ENCODE results near the gene GUCA2B.

GUCA2B gene
- total RNA-seq = 0 reads per million in 2 donors

GRCh38 chr1:42152907-42153600 lies at the start of gene GUCA2B:
Gene GUCA2B, plus strand, starts transcription at chr1:42153410. Its CDS starts 41 bp downstream, at chr1:42153451.
- DNase-seq = no peak

DNA sequence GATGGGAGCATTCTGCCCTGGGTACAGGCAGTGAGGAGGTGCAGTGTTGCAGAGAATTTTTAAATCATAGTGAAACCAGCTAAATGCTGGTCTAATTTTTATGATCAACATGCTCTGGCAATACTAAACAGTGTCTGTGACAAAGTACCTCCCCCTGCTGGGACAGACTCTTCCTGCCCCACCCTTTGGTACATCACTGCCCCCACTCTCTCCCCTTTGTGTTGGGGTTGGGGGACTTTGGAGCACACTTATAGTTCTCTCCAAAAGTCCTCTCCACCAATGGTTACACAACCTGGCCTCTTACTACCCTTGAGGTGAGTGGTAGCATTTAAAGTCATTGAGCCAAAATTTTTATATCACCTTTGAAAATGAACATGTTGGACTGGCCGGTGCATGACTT lies 48.2 kb upstream of the GUCA2B start:
- DNase-seq = no peak

GRCh38 chr1:42108309-42108708 lies 44.9 kb upstream of the GUCA2B start:
- DNase-seq = no peak

DNA sequence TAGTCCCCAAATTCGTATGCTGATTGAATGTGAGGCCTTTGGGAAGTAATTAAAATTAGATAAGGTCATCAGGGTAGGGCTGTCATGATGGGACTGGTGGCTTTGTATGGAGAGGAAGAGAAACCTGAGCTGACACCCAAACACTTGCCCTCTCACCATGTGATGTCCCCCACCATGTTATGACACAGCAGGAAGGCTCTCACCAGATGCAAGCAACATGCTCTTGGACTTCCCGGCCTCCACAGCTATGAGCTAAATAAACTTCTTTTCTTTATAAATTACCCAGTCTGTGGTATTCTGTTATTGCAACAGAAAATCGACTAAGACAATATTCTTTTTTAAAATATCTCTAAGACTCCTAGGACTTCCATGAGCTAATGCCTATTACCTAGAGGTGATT lies 43.6 kb upstream of the GUCA2B start:
- no peak for DNase-seq

DNA sequence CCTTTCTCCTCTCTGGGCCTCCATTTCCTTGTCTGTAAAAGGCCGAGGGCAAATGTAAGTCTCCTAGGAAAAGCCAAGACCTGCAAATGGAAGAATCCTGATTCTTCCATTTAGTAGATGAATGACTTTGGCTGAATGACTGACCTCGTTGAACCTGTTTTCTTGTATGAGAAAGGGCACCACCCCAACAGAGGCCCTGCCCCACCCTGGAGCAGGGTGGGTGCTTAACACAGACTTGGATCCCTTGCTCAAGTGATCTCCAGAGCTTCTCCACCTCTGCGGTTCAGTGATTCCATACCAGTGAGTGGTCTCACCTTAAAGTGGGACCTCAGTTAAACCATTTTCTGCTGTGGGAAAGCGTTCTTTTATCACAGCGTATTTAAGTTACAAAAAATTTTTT lies 39.0 kb upstream of the GUCA2B start:
- no peak for DNase-seq

GRCh38 chr1:42117214-42117613 lies 36.0 kb upstream of the GUCA2B start:
- no peak for DNase-seq

GRCh38 chr1:42118125-42118524 lies 35.1 kb upstream of the GUCA2B start:
- no peak for DNase-seq

GRCh38 chr1:42122408-42122807 lies 30.8 kb upstream of the GUCA2B start:
- DNase-seq = no peak

- no peak for DNase-seq
Measured at GRCh38 chr1:42125552-42125951, 27.7 kb upstream of the GUCA2B start.

DNA sequence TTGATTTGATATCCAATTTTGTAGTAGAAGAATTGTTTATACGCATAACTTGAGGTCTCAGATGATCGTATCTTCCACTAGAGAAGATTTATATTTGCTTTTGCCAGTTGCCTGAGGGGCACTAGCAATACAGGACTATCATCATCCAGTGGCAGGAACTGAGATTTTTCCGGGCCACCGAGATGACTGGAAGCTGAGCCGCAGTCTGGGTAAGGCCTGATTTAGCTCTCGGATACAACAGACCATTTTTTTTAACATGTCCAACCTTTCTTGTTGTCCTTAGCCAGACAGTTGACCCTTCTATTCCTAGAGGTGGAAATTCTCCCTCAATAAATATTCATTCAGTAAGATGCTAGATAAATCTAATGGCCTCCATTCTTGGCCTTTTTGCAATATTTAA lies 25.4 kb upstream of the GUCA2B start:
- DNase-seq = no peak

GRCh38 chr1:42128499-42128898 lies 24.7 kb upstream of the GUCA2B start:
- no peak for DNase-seq

DNA sequence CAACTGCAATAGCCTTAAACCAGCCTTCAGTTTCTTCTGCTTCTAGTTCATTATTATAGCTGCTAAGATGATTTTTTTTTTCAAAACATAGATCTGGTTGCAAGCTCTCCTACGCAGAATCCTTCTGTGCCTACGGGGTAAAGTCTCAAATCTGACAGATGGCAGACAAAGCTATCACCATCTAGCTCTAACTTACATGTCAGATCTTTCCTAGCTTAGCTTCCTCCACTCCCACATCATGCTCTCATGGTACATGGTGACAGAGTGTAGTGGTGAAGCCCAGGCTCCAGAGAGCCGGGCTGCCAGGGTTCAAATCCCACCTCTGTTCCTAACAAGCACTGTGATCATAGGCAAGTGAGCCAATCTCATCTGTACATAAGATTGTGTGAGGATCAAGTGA lies 24.2 kb upstream of the GUCA2B start:
- no peak for DNase-seq

DNA sequence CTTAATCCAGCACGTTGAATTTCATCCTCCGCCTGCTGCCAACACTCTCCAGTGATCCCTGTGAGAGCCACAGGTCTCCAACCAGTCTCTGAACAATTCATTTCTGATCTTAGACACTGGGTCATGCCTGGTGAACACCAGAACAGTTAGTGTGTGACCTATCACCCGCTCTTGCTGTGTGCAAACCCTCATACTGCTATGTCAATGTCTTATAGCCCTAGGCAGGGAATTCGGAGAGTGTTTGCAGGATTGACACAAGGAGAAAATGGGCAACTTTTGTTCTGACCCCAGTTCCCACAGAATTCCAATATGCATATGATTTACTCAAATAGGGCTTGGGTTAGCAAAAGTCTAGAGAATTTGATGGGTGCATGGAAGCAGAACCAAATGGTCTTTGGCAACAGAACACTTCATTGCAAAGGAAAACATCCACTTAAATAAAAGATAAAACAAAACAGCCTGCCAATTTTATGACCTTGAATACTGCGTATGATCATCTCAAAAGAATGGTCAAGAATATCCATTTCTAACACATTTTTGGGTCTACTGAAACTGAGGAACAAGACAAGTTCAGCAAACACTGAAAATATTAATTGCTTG lies 23.0 kb upstream of the GUCA2B start:
- DNase-seq = no peak

DNA sequence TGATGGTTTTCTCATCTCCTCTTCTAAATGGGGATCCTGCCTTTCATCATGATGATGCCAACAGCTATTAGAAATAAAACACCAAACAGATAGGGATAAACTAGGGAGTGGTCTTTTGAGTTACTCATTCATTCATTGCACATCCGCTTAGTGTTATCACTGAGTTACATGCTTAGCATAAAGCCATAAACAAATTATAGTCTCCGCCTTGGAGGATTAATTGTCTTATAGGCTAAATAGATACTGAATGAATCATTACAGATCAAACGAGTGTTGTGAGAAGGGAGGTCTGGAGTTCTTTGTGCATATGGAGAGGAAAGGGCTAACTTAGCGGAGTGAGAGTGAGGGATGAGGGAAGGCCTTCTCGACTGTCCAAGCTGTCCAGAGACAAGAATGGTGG lies 19.8 kb upstream of the GUCA2B start:
- no peak for DNase-seq

DNA sequence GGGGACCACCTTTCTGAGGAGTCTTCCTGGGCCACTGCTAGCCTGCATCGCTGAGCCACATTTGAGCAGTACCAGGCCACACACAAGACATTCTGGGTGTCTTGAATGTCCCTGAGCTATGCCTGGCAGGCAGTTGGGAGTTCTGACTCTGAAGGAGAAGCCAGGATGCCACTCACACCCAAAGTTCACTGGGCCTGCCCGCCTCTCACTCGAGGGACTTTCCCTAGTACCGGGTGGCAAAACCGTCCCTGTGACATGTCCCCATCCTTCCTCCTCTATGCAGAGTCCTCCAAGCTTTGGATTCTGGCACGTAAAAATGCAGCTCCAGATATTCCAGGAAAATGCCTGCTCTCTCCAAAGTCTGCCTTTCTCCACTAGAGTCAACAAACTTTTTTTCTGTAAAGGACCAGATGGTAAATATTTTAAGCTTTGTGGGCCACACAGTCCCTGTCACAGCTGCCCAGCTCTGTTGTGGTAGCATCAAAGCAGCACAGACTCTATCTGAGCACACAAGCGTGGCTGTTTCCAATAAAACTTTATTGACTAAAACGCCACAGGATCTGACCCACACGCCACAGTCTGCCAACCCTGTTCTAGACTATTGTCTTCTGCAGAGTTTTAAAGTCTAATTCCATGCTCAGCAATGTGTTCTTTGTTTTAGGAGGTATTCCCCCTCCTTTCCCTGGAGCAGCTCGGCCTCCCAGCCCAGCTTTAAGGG lies 19.2 kb upstream of the GUCA2B start:
- DNase-seq = no peak

GRCh38 chr1:42135426-42135825 lies 17.8 kb upstream of the GUCA2B start:
- DNase-seq = no peak

GRCh38 chr1:42136466-42136865 lies 16.7 kb upstream of the GUCA2B start:
- DNase-seq = no peak

DNA sequence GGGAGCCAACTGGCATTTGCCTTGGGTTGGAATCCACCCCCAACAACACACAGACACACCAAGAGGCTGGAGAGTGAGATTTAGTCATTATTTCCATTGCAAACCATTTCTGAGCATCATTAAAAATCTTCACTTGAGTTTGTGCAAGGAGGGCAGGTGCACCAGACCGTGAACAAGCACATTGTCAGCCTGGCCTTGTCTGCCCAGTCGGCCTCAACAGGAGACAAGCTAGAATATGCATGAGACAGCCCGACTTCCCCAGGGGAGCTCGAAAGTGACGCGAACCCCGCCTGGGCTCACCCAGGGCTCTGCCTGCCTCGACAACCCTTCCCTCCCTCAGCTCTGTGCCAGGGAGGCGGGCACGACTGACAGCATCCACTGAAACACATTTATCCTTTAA lies 15.4 kb upstream of the GUCA2B start:
- DNase-seq = no peak

GRCh38 chr1:42138586-42138985 lies 14.6 kb upstream of the GUCA2B start:
- no peak for DNase-seq

DNA sequence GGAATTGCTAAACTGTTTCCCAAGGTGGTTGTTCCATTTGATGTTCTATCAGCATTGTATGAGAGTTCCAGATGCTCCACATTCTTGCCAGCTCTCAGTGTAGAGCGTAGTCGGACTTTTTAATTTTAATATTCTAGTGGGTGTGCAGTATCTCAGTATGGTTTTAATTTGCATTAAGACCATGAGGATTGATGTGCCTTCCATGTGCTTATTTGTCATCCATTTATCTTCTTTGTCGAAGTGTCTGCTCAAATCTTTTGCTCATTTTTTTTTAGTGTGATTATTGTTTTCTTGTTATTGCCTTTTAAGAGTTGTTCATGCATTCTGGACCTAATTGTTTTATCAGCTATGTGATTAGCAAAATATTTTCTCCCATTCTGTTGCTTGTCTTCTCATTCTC lies 13.8 kb upstream of the GUCA2B start:
- DNase-seq = no peak

DNA sequence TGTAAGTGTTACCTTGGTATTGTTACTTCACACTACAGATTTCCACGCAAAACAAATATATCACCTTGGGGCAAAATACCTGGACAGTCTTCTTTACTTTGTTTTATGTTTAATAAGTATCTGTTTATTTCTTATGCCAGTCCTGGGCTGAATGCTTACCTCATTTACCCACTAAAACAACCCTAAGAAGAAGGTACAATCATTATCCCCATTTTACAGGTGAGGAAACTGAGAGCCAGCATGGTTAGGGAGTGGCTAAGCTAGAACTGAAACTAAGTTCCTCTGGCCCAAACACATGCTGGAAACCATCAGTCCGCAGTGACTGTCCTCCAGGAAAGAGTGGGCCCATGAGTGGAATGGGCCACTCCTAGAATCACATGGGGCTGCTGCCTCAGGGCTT lies 13.0 kb upstream of the GUCA2B start:
- no peak for DNase-seq

- no peak for DNase-seq
Measured at GRCh38 chr1:42141978-42142377, 11.2 kb upstream of the GUCA2B start.

GRCh38 chr1:42142894-42143675 lies 10.1 kb upstream of the GUCA2B start:
- no peak for DNase-seq
